Activated B cell treated with CpG ODN at 0.5 μM for 24 hours (primary cell): ENCODE results near the gene NUPR1. TPM values are rescaled to one million over a fixed set of nuclear protein-coding genes. Genes with fewer than 3 reads are reported as not detected.
"Not testable (repeated sequence)": the region's sequence is repeated elsewhere in the genome, so short reads cannot be mapped to it uniquely, and the experiment has no call there.

ENCODE experiments used
- ATAC-seq: fragments of 200-7000 bp; cut with Tn5 transposase; one replicate; pipeline ENCODE4 v1.10.0; 2021; ENCODE audit warnings: low read depth, mild to moderate bottlenecking, moderate library complexity
- CTCF ChIA-PET: fragments of 350-600 bp; sonication (Branson Sonifier 250); formaldehyde crosslinking; loops from one replicate; lab custom pipeline; 2021; ENCODE audit warnings: antibody characterized with exemption; lab: Charles Lee
- POLR2A ChIA-PET: fragments of 350-600 bp; sonication (Branson Sonifier 250); formaldehyde crosslinking; loops from one replicate; lab custom pipeline; 2021; ENCODE audit warnings: antibody characterized with exemption; lab: Charles Lee
- DNase-seq: peaks from one replicate; pipeline ENCODE4 v3.0.0; 2022
- H3K27ac Mint-ChIP-seq: one replicate; pipeline ENCODE4 v1.8.0; 2020; ENCODE audit warnings: mixed read lengths
- H3K27me3 Mint-ChIP-seq: one replicate; pipeline ENCODE4 v1.8.0; 2021; ENCODE audit warnings: mixed read lengths
- H3K36me3 Mint-ChIP-seq: one replicate; pipeline ENCODE4 v1.8.0; 2021; ENCODE audit warnings: low read depth, mixed read lengths
- H3K4me1 Mint-ChIP-seq: one replicate; pipeline ENCODE4 v1.8.0; 2021; ENCODE audit warnings: mixed read lengths
- H3K4me3 Mint-ChIP-seq: one replicate; pipeline ENCODE4 v1.8.0; 2020; ENCODE audit warnings: mild to moderate bottlenecking, mixed read lengths
- H3K9me3 Mint-ChIP-seq: one replicate; pipeline ENCODE4 v1.8.0; 2020; ENCODE audit warnings: mixed read lengths
- CTCF ChIP-seq: fragments of 200-600 bp; IDR thresholded peaks from one replicate; pipeline ENCODE4 v1.8.0; 2022; ENCODE audit warnings: antibody characterized with exemption, mild to moderate bottlenecking
- intact Hi-C: fragments of 100-400 bp; cut with micrococcal nuclease; formaldehyde crosslinking; loops from one replicate; pipeline ENCODE4 v1.15.1; 2024
- total RNA-seq: library from RNA; stranded (reverse); gene quantifications from 2 replicates; pipeline ENCODE4 v1.2.3, GENCODE V29; 2022

NUPR1 gene
- total RNA-seq, 1 donor from 2014 or later: not detected

DNA sequence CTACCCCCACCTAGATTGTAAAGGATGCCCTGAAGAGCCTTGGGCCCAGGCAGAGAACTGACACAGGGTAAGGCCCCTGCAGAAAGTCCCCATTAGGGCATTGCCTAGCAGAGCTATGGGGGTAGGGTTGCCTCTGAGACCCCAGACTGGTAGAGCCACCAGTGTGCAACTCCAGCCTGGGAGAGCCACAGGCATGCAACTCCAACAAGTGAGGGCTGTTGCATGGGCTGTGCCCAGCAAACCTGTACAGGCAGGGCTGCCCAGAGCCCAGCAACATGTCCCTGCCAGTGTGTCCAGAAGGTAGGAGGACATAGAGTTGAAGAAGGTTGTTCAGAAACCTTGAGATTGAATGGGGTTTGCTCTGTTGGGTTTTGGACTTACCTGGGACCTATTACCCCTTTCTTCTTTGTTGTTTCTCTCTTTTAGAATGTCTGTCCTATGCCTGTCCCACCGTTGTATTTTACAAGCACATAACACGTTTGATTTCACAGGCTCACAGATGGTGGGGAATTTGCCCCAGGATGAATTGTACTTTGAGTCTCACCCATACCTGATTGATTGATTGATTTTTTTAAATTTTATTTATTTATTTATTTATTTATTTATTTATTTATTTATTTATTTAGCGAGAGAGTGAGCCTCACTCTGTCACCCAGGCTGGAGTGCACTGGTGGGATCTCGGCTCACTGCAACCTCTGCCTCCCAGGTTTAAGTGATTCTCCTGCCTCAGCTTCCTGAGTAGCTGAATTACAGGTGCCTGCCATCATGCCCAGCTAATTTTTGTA lies 31.4 kb upstream of the NUPR1 start:
- intact Hi-C loops: no loop called here

DNA sequence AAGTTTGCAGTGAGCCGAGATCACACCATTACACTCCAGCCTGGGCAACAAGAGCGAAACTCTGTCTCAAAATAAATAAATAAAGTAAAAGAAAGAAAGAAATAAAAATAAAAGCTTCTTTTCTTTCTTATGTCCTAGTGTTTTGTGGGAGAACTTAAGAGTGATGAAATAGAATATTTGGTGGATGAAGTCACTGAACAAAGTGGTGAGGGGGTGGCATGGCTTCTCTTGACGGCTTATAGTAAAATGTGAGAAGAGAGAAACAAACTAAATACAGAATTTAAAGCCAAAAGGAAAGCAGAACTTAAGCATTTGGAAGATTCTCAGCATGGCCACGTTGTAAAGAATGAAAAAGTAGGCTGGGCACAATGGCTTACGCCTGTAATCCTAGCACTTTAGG lies 30.2 kb upstream of the NUPR1 start:
- no peaks in the 10 kb centered on the region for H3K27me3 Mint-ChIP-seq
- peaks cover 29% of the 10 kb centered on the region for H3K36me3 Mint-ChIP-seq
- H3K9me3 Mint-ChIP-seq: peaks cover 8% of the 10 kb centered on the region
- ChIA-PET POLR2A (no interaction called here), CTCF (no interaction called here)
- DNase-seq (no peak), ATAC-seq (no peak)
- TF ChIP-seq CTCF: no peak
- peaks cover 7% of the 10 kb centered on the region for H3K4me1 Mint-ChIP-seq
- H3K27ac Mint-ChIP-seq: no peak overlapping the region
- no peak overlapping the region for H3K4me3 Mint-ChIP-seq
- intact Hi-C loops: no loop called here

More for the DNA sequence above, 31.4 kb upstream of the NUPR1 start:
- Mint-ChIP-seq H3K27ac (no peak overlapping the region), H3K4me1 (peaks cover 7% of the 10 kb centered on the region), H3K27me3 (no peaks in the 10 kb centered on the region), H3K4me3 (no peak overlapping the region), H3K36me3 (peaks cover 31% of the 10 kb centered on the region), H3K9me3 (peaks cover 8% of the 10 kb centered on the region)
- CTCF ChIA-PET: no interaction called here
- ATAC-seq: no peak
- POLR2A ChIA-PET: no interaction called here
- DNase-seq: no peak
- no peak for TF ChIP-seq CTCF

GRCh38 chr16:28567292-28567691 lies 28.5 kb upstream of the NUPR1 start:
- intact Hi-C loops: no loop called here
- Mint-ChIP-seq H3K36me3 (peaks cover 36% of the 10 kb centered on the region), H3K9me3 (peaks cover 8% of the 10 kb centered on the region), H3K27me3 (no peaks in the 10 kb centered on the region), H3K4me3 (no peak overlapping the region), H3K27ac (no peak overlapping the region), H3K4me1 (peaks cover 3% of the 10 kb centered on the region)
- ATAC-seq: no peak
- ChIA-PET POLR2A (no interaction called here), CTCF (no interaction called here)
- TF ChIP-seq CTCF: no peak
- DNase-seq: no peak

DNA sequence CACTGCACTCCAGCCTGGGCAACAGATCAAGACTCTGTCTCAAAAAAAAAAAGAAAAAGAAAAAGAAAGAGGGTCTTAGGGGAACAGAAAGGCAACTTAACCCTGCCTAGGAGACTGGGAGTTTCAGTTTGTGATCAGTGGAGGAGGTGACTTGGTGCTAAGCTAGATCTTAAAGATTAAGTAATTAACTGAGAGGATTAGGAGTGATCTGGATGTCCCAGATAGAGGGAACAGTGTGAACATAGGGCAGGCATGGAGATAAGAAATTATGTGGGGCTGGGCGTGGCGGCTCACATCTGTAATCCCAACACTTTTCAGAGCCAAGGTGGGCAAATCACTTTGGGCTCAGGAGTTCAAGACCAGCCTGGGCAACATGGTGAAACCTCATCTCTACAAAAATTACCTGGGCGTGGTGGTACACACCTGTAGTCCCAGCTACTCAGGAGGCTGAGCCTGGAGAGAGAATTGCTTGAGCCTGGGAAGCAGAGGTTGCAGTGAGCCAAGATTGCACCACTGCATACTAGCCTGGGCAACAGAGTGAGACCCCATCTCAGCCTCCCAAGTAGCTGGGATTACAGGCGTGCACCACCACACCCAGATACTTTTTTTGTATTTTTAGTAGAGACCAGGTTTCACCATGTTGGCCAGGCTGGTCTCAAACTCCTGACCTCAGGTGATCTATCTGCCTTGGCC lies 27.6 kb upstream of the NUPR1 start:
- H3K4me3 Mint-ChIP-seq, H3K27ac Mint-ChIP-seq, H3K4me1 Mint-ChIP-seq, POLR2A ChIA-PET, ATAC-seq, H3K27me3 Mint-ChIP-seq, intact Hi-C loops, DNase-seq, H3K9me3 Mint-ChIP-seq, CTCF ChIA-PET: not testable (repeated sequence)
- peaks cover 33% of the 10 kb centered on the region for H3K36me3 Mint-ChIP-seq

- POLR2A ChIA-PET: no interaction called here
- intact Hi-C loops: no loop called here
- ATAC-seq (no peak), DNase-seq (no peak)
- H3K27ac Mint-ChIP-seq: no peak overlapping the region
- CTCF ChIA-PET: no interaction called here
- peaks cover 43% of the 10 kb centered on the region for H3K36me3 Mint-ChIP-seq
- H3K4me3 Mint-ChIP-seq: no peak overlapping the region
- TF ChIP-seq CTCF: no peak
- no peaks in the 10 kb centered on the region for H3K27me3 Mint-ChIP-seq
- peaks cover 8% of the 10 kb centered on the region for H3K9me3 Mint-ChIP-seq
- peaks cover 5% of the 10 kb centered on the region for H3K4me1 Mint-ChIP-seq
These were observed 24.4 kb upstream of the NUPR1 start for GRCh38 chr16:28563218-28563617.
